HEK293 (cell line): ENCODE measurements around the gene TBC1D20.

Experiments
- CTCF ChIP-seq: fragments of 450-650 bp; formaldehyde crosslinking; IDR thresholded peaks from 2 replicates; pipeline ENCODE4 v1.5.1; 2016; ENCODE audit warnings: missing biosample characterization, missing genetic modification characterization
- ELK4 ChIP-seq: IDR thresholded peaks from 2 replicates; pipeline ENCODE4 v1.6.1; 2011; ENCODE audit warnings: mild to moderate bottlenecking, low read depth, low read length, borderline replicate concordance
- PBX3 ChIP-seq: sonication (generic); formaldehyde crosslinking; IDR thresholded peaks from 2 replicates; pipeline ENCODE4 v1.8.1; 2022; ENCODE audit warnings: mild to moderate bottlenecking, moderate library complexity, missing genetic modification reagents
- REST ChIP-seq: fragments of 450-650 bp; formaldehyde crosslinking; IDR thresholded peaks from 2 replicates; pipeline ENCODE4 v1.5.1; 2016; ENCODE audit warnings: missing biosample characterization, missing genetic modification characterization
- SCRT1 ChIP-seq: fragments of 450-650 bp; formaldehyde crosslinking; IDR thresholded peaks from 2 replicates; pipeline ENCODE4 v1.5.1; 2016; ENCODE audit warnings: missing biosample characterization, missing genetic modification characterization, borderline replicate concordance
- SETDB1 ChIP-seq: IDR thresholded peaks from one replicate; pipeline ENCODE4 v1.6.1; 2017; ENCODE audit warnings: mild to moderate bottlenecking, low read length, moderate library complexity, mixed read lengths; ENCODE audit not compliant: insufficient read length
- ZBTB8A ChIP-seq: fragments of 450-650 bp; formaldehyde crosslinking; IDR thresholded peaks from 2 replicates; pipeline ENCODE4 v1.5.1; 2016; ENCODE audit warnings: missing biosample characterization, missing genetic modification characterization
- ZNF175 ChIP-seq: fragments of 450-650 bp; formaldehyde crosslinking; IDR thresholded peaks from 2 replicates; pipeline ENCODE4 v1.5.1; 2016; ENCODE audit warnings: missing biosample characterization, missing genetic modification characterization
- ZNF423 ChIP-seq: fragments of 450-650 bp; formaldehyde crosslinking; IDR thresholded peaks from 2 replicates; pipeline ENCODE4 v1.5.1; 2016; ENCODE audit warnings: missing biosample characterization, missing genetic modification characterization
- ZSCAN30 ChIP-seq: fragments of 450-650 bp; IDR thresholded peaks from 2 replicates; pipeline ENCODE4 v1.5.1; 2018; ENCODE audit warnings: missing biosample characterization, mild to moderate bottlenecking, missing genetic modification characterization, moderate library complexity

- TF ChIP-seq ELK4 (no peak), PBX3 (CRISPR knock-in tag) (no peak), CTCF (no peak), REST (tag by site-specific recombination) (no peak), ZBTB8A (tag by site-specific recombination) (no peak), ZNF423 (tag by site-specific recombination) (no peak), SCRT1 (tag by site-specific recombination) (no peak), SETDB1 (no peak), ZNF175 (no peak), ZSCAN30 (tag by site-specific recombination) (no peak)
Measured at GRCh38 chr20:472889-473292, 10.6 kb upstream of the TBC1D20 start.
